Kidney (tissue), 14 donors: Measurements from ENCODE around the gene ETF1. TPM values are rescaled to one million over a fixed set of nuclear protein-coding genes. Genes with fewer than 3 reads are reported as not detected.

Source experiments
- DNase-seq, 5 donors: peaks; one replicate each; pipeline ENCODE4 v3.0.0-alpha.2; 2013 to 2020
- FAIRE-seq: peaks from 2 replicates; lab custom pipeline; 2012; peaks lifted over from hg19 to GRCh38; lab: Jason Lieb, UNC
- H3K27ac ChIP-seq, 2 donors: one replicate each; pipeline ENCODE4 v1.7.0; 2013; ENCODE audit warnings: low read depth in 2 of 2, low read length in 2 of 2, inconsistent platforms in 1 of 2
- H3K27me3 ChIP-seq: one replicate; pipeline ENCODE4 v1.7.1; 2013; ENCODE audit warnings: low read length, inconsistent platforms; ENCODE audit not compliant: control insufficient read depth, insufficient read depth
- H3K36me3 ChIP-seq, 3 donors: one replicate each; pipeline versions ENCODE4 v1.7.0 to v1.7.1; 2013; ENCODE audit warnings: low read length in 3 of 3, control low read depth in 1 of 3, inconsistent platforms in 1 of 3; ENCODE audit not compliant: insufficient read depth in 3 of 3, control insufficient read depth in 2 of 3
- H3K4me1 ChIP-seq, 3 donors: one replicate each; pipeline versions ENCODE4 v1.7.0 to v1.7.1; 2013; ENCODE audit warnings: low read length in 3 of 3, inconsistent platforms in 1 of 3, low read depth in 1 of 3; ENCODE audit not compliant: control insufficient read depth in 2 of 3, insufficient read depth in 2 of 3
- H3K4me3 ChIP-seq, 3 donors: one replicate each; pipeline versions ENCODE4 v1.7.0 to v1.8.1; 2013; ENCODE audit warnings: low read length in 3 of 3, control low read depth in 1 of 3, inconsistent platforms in 1 of 3
- H3K9ac ChIP-seq, 3 donors: one replicate each; pipeline versions ENCODE4 v1.7.0 to v1.7.1; 2013; ENCODE audit warnings: low read length in 3 of 3, control low read depth in 1 of 3, inconsistent platforms in 1 of 3
- H3K9me3 ChIP-seq, 3 donors: one replicate each; pipeline versions ENCODE4 v1.7.0 to v1.7.1; 2013; ENCODE audit warnings: low read length in 3 of 3, control low read depth in 1 of 3, inconsistent platforms in 1 of 3; ENCODE audit not compliant: control insufficient read depth in 2 of 3, insufficient read depth in 1 of 3
- CTCF ChIP-seq: IDR thresholded peaks from 3 replicates; pipeline ENCODE4 v1.5.1; 2012; ENCODE audit warnings: mild to moderate bottlenecking, moderate library complexity, borderline replicate concordance; ENCODE audit not compliant: insufficient read depth; ENCODE audit errors: extremely low read depth
- intact Hi-C: fragments of 100-400 bp; cut with DNase I; formaldehyde crosslinking; loops from one replicate; pipeline ENCODE4 v1.11.1; 2022
- polyA plus RNA-seq: library from polyadenylated mRNA; stranded (reverse); fragments of 350-450 nt; fragmentation: Illumina TruSeq; extraction: RNeasy Lipid Tissue Mini Kit (QIAGEN cat#74804); gene quantifications from one replicate; pipeline ENCODE4 v1.2.3, GENCODE V29; 2014; ENCODE audit warnings: low read depth, low replicate concordance; ENCODE audit not compliant: insufficient read depth
- total RNA-seq: library from RNA; stranded (reverse); fragmentation: NEBNext Ultra II Directional; extraction: Animal tissue kit (Norgen Biotek cat#: 25700); gene quantifications from one replicate; pipeline ENCODE4 v1.2.1, GENCODE V29; 2021
- donor health status: control.
- donor health status: control.
- donor health status: control.
- donor health status: control.
- donor health status: control.
- donor health status: DM: yes; HTN: yes; CAD: no.
- donor health status: Normal renal cell carcinoma (clear cell type).

The ETF1 gene
- total and polyA plus RNA-seq, 2 donors from 2014 or later: 37.5 to 85.6 TPM

- DNase-seq (no peak), FAIRE-seq (no peak)
- H3K4me1 ChIP-seq: peaks cover 0 to 8% (median 6%) of the 10 kb centered on the region in 3 donors
- intact Hi-C loops: no loop called here
- H3K27me3 ChIP-seq: no peaks in the 10 kb centered on the region
- H3K4me3 ChIP-seq: no peak overlapping the region
- H3K9ac ChIP-seq: no peak overlapping the region
- no peaks in the 10 kb centered on the region for H3K36me3 ChIP-seq
- no peak for TF ChIP-seq CTCF
- H3K9me3 ChIP-seq: no peaks in the 10 kb centered on the region
- H3K27ac ChIP-seq: no peak overlapping the region
Observed at GRCh38 chr5:138533973-138534941, 8.8 kb downstream of the ETF1 start.

- Histone ChIP-seq H3K27me3 (no peaks in the 10 kb centered on the region), H3K4me1 (peaks cover 0 to 8% (median 6%) of the 10 kb centered on the region in 3 donors), H3K9ac (no peak overlapping the region), H3K9me3 (no peaks in the 10 kb centered on the region), H3K4me3 (no peak overlapping the region), H3K36me3 (no peaks in the 10 kb centered on the region), H3K27ac (no peak overlapping the region)
- no peak for TF ChIP-seq CTCF
- DNase-seq (no peak), FAIRE-seq (no peak)
- intact Hi-C loops: no loop called here
Observed at GRCh38 chr5:138529812-138530211, 13.2 kb downstream of the ETF1 start.

GRCh38 chr5:138528744-138529469 is 14.1 kb downstream of the ETF1 start:
- Histone ChIP-seq H3K4me3 (no peak overlapping the region), H3K27ac (no peak overlapping the region), H3K27me3 (no peaks in the 10 kb centered on the region), H3K9ac (no peak overlapping the region), H3K9me3 (no peaks in the 10 kb centered on the region), H3K4me1 (peaks cover 0 to 6% (median 4%) of the 10 kb centered on the region in 3 donors), H3K36me3 (no peaks in the 10 kb centered on the region)
- no peak for FAIRE-seq
- no peak for TF ChIP-seq CTCF
- DNase-seq: no peak
- intact Hi-C loops: no loop called here
